NCI-H146 treated with DMSO at 0.1 percent for 48 hours (cell line): ENCODE data around the gene JAK1.
"Not testable (repeated sequence)": the region's sequence is repeated elsewhere in the genome, so short reads cannot be mapped to it uniquely, and the experiment has no call there.

Experiments
- DNase-seq: peaks from one replicate; lab custom pipeline; 2025; ENCODE audit not compliant: unreplicated experiment; lab: John Stamatoyannopoulos, UW

JAK1 gene

GRCh38 chr1:64844175-64844574 is 122.2 kb downstream of the JAK1 start:
- DNase-seq: no peak

GRCh38 chr1:64843675-64844074 is 122.7 kb downstream of the JAK1 start:
- DNase-seq: no peak

- DNase-seq: no peak
These were observed 124.1 kb downstream of the JAK1 start for GRCh38 chr1:64842224-64842623.

- DNase-seq: no peak
These were observed 124.9 kb downstream of the JAK1 start for GRCh38 chr1:64841330-64842065.

GRCh38 chr1:64839732-64840405 is 126.5 kb downstream of the JAK1 start:
- DNase-seq: no peak

GRCh38 chr1:64839261-64839660 is 127.1 kb downstream of the JAK1 start:
- DNase-seq: no peak

- no peak for DNase-seq
These were observed 127.9 kb downstream of the JAK1 start for GRCh38 chr1:64838486-64838885.

GRCh38 chr1:64836802-64837201 is 129.5 kb downstream of the JAK1 start:
- DNase-seq: no peak

GRCh38 chr1:64834734-64835133 is 131.6 kb downstream of the JAK1 start:
- DNase-seq: no peak

- no peak for DNase-seq
These were observed 136.2 kb downstream of the JAK1 start for GRCh38 chr1:64830030-64830651.

- no peak for DNase-seq
These were observed 136.8 kb downstream of the JAK1 start for GRCh38 chr1:64829411-64830029.

GRCh38 chr1:64828829-64829228 is 137.5 kb downstream of the JAK1 start:
- no peak for DNase-seq

GRCh38 chr1:64826991-64827390 is 139.4 kb downstream of the JAK1 start:
- no peak for DNase-seq

GRCh38 chr1:64823691-64824476 is 142.5 kb downstream of the JAK1 start:
- DNase-seq: peak; percentile 59

GRCh38 chr1:64822621-64823020 is 143.7 kb downstream of the JAK1 start:
- no peak for DNase-seq

GRCh38 chr1:64820572-64820971 is 145.8 kb downstream of the JAK1 start:
- DNase-seq: not testable (repeated sequence)

GRCh38 chr1:64817364-64817763 is 149.0 kb downstream of the JAK1 start:
- not testable (repeated sequence) for DNase-seq

GRCh38 chr1:64814427-64814826 is 151.9 kb downstream of the JAK1 start:
- no peak for DNase-seq

GRCh38 chr1:64811131-64811530 is 155.2 kb downstream of the JAK1 start:
- no peak for DNase-seq

- DNase-seq: no peak
These were observed 156.3 kb downstream of the JAK1 start for GRCh38 chr1:64810001-64810400.

- no peak for DNase-seq
These were observed 157.0 kb downstream of the JAK1 start for GRCh38 chr1:64809309-64809708.
